Liver (tissue), 9 donors: Measurements from ENCODE around the gene STAT5B. TPM values are rescaled to one million over a fixed set of nuclear protein-coding genes. Genes with fewer than 3 reads are reported as not detected.
"Not testable (repeated sequence)": the region's sequence is repeated elsewhere in the genome, so short reads cannot be mapped to it uniquely, and the experiment has no call there.

Experiments
- DNase-seq: peaks from one replicate; pipeline ENCODE4 v3.0.0-alpha.2; 2017; ENCODE audit warnings: low spot score
- H3K27ac ChIP-seq, 2 donors: one replicate each; pipeline ENCODE4 v1.7.0; 2013; ENCODE audit warnings: inconsistent platforms in 2 of 2, low read length in 2 of 2, control low read depth in 1 of 2, low read depth in 1 of 2, mild to moderate bottlenecking in 1 of 2
- H3K27me3 ChIP-seq, 4 donors: one replicate each; pipeline versions ENCODE4 v1.6.1 to v1.7.0; 2013; ENCODE audit warnings: low read length in 3 of 4, inconsistent platforms in 1 of 4, mild to moderate bottlenecking in 1 of 4, moderate library complexity in 1 of 4; ENCODE audit not compliant: control insufficient read depth in 4 of 4, insufficient read depth in 4 of 4
- H3K36me3 ChIP-seq, 4 donors: one replicate each; pipeline versions ENCODE4 v1.6.1 to v1.7.0; 2013; ENCODE audit warnings: low read length in 3 of 4, mild to moderate bottlenecking in 3 of 4, low read depth in 1 of 4, moderate library complexity in 1 of 4; ENCODE audit not compliant: control insufficient read depth in 4 of 4, insufficient read depth in 3 of 4
- H3K4me1 ChIP-seq, 4 donors: one replicate each; pipeline versions ENCODE4 v1.6.1 to v1.7.0; 2013; ENCODE audit warnings: low read length in 3 of 4, mild to moderate bottlenecking in 3 of 4, moderate library complexity in 1 of 4; ENCODE audit not compliant: control insufficient read depth in 4 of 4, insufficient read depth in 4 of 4
- H3K4me3 ChIP-seq, 3 donors: one replicate each; pipeline versions ENCODE4 v1.6.1 to v1.7.0; 2013; ENCODE audit warnings: low read length in 3 of 3, control low read depth in 1 of 3, low read depth in 1 of 3, mild to moderate bottlenecking in 1 of 3
- H3K9ac ChIP-seq, 2 donors: one replicate each; pipeline ENCODE4 v1.7.0; 2013; ENCODE audit warnings: low read length in 2 of 2, mild to moderate bottlenecking in 2 of 2, moderate library complexity in 2 of 2, control low read depth in 1 of 2, low read depth in 1 of 2
- H3K9me3 ChIP-seq, 4 donors: one replicate each; pipeline versions ENCODE4 v1.6.1 to v1.7.0; 2013; ENCODE audit warnings: low read length in 3 of 4; ENCODE audit not compliant: control insufficient read depth in 4 of 4
- FOXA1 ChIP-seq: IDR thresholded peaks from 2 replicates; pipeline ENCODE4 v1.6.1; 2016; ENCODE audit warnings: antibody characterized with exemption
- FOXA2 ChIP-seq: IDR thresholded peaks from 2 replicates; pipeline ENCODE4 v1.6.1; 2016; ENCODE audit warnings: antibody characterized with exemption
- GABPA ChIP-seq, 2 donors: IDR thresholded peaks in 1 of 2; conservative IDR thresholded peaks in 1 of 2; 2 replicates each; pipeline ENCODE4 v1.6.1; 2016; ENCODE audit warnings: antibody characterized with exemption in 2 of 2, mild to moderate bottlenecking in 1 of 2, moderate library complexity in 1 of 2
- HNF4A ChIP-seq, 2 donors: conservative IDR thresholded peaks; 2 replicates each; pipeline ENCODE4 v1.6.1; 2016; ENCODE audit warnings: antibody characterized with exemption in 2 of 2, mild to moderate bottlenecking in 2 of 2
- JUND ChIP-seq, 2 donors: IDR thresholded peaks; 2 replicates each; pipeline ENCODE4 v1.6.1; 2016; ENCODE audit warnings: antibody characterized with exemption in 2 of 2
- NR2F2 ChIP-seq: IDR thresholded peaks from 2 replicates; pipeline ENCODE4 v1.6.1; 2016; ENCODE audit warnings: antibody characterized with exemption
- RAD21 ChIP-seq, 2 donors: IDR thresholded peaks; 2 replicates each; pipeline ENCODE4 v1.6.1; 2016; ENCODE audit warnings: antibody characterized with exemption in 2 of 2, mild to moderate bottlenecking in 2 of 2
- RXRA ChIP-seq, 2 donors: IDR thresholded peaks; 2 replicates each; pipeline ENCODE4 v1.6.1; 2017 to 2018; ENCODE audit warnings: antibody characterized with exemption in 2 of 2, mild to moderate bottlenecking in 1 of 2
- SP1 ChIP-seq: IDR thresholded peaks from 2 replicates; pipeline ENCODE4 v1.6.1; 2018; ENCODE audit warnings: antibody characterized with exemption, mild to moderate bottlenecking
- WGBS: extraction: QIAGEN DNeasy Blood & Tissue Kit; methylation state at CpG from one replicate; pipeline ENCODE4 v1.1.7; 2013; 5-methylcytosine and 5-hydroxymethylcytosine counted together
- polyA plus RNA-seq, 2 donors: library from polyadenylated mRNA; stranded (reverse) in 1 of 2; unstranded in 1 of 2; fragments of 200-250 nt in 1 of 2; fragments of >200 nt in 1 of 2; fragmentation: Nextera tagmentation in 1 of 2; extraction: Ambion mirVana in 1 of 2; gene quantifications; one replicate each; pipeline versions ENCODE4 v1.2.1 to v1.2.3, GENCODE V29; 2013 to 2015
- total RNA-seq, 2 donors: library from RNA; depleted of rRNA; stranded (reverse); fragments of >200 nt; gene quantifications; one replicate each; pipeline ENCODE4 v1.2.3, GENCODE V29; 2014
- TF ChIP-seq, protein P1 (sequence below): IDR thresholded peaks from 2 replicates; pipeline ENCODE4 v1.6.1; 2016; ENCODE audit warnings: antibody characterized with exemption, mild to moderate bottlenecking
- TF ChIP-seq, protein P2 (sequence below): IDR thresholded peaks from 2 replicates; pipeline ENCODE4 v1.6.1; 2016; ENCODE audit warnings: antibody characterized with exemption
- TF ChIP-seq, protein P3 (sequence below): IDR thresholded peaks from 2 replicates; pipeline ENCODE4 v1.6.1; 2016; ENCODE audit warnings: antibody characterized with exemption
- TF ChIP-seq, protein P4 (sequence below): IDR thresholded peaks from 2 replicates; pipeline ENCODE4 v1.6.1; 2016; ENCODE audit warnings: antibody characterized with exemption
- donor health status: healthy.
- donor health status: healthy.
- donor health status: healthy.
- donor health status: healthy.
- donor health status: healthy.

The STAT5B gene
- total and polyA plus RNA-seq, 4 donors, result 6.7 to 33.9 (median 21.6) TPM

DNA sequence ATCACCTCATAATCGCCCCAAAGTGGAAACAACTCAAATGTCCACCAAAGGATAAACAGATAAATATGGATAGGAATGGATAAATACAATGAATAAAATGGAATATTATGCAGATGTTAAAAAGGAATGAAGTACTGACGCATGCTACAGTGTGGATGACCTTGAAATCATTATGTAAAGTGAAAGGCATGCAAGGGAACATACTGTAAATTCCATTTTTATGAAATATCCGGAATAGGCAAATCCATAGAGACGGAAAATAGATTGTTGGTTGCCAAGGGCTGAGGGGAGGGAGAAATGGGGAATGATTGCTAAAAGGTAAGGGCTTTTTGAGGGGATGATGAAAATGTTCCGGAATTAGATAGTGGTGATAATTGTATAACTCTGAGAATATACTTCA is 36.0 kb downstream of the STAT5B start:
- Histone ChIP-seq H3K27ac (no peak overlapping the region), H3K27me3 (no peaks in the 10 kb centered on the region), H3K36me3 (no peaks in the 10 kb centered on the region), H3K4me3 (no peak overlapping the region), H3K9me3 (no peaks in the 10 kb centered on the region), H3K9ac (no peak overlapping the region), H3K4me1 (peaks cover 0 to 17% (median under 1%) of the 10 kb centered on the region in 4 donors)
- WGBS, result 81% methylated on average over 5 of the region's 5 CpGs
- no peak for DNase-seq
- no peak for TF ChIP-seq HNF4A (conservative IDR thresholded peaks at IDR 0.05)

DNA sequence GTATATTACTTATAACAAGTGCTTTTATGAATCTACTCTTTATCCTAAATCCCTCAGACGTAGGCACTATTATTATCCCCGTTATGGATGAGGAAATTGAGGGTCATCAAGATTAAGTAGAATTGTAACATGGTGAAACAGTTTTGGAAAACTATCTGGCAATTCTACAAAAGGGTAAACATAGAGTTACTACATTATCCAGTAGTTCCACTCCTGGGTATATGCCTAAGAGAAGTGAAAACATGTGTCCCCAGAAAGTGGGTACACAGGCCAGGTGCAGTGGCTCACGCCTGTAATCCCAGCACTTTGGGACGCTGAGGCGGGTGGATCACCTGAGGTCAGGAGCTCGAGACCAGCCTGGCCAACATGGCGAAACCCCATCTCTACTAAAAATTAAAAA is 36.6 kb downstream of the STAT5B start:
- H3K27me3 ChIP-seq, DNase-seq, H3K9ac ChIP-seq, H3K4me3 ChIP-seq, H3K36me3 ChIP-seq, H3K9me3 ChIP-seq: not testable (repeated sequence)
- WGBS, result 53% methylated on average over 7 of the region's 7 CpGs
- peak; percentile 37 for TF ChIP-seq NR2F2
- peak; percentile 40 to 60 for TF ChIP-seq HNF4A (conservative IDR thresholded peaks at IDR 0.05)
- TF ChIP-seq FOXA2, result peak; percentile 81
- TF ChIP-seq, protein P1, sequence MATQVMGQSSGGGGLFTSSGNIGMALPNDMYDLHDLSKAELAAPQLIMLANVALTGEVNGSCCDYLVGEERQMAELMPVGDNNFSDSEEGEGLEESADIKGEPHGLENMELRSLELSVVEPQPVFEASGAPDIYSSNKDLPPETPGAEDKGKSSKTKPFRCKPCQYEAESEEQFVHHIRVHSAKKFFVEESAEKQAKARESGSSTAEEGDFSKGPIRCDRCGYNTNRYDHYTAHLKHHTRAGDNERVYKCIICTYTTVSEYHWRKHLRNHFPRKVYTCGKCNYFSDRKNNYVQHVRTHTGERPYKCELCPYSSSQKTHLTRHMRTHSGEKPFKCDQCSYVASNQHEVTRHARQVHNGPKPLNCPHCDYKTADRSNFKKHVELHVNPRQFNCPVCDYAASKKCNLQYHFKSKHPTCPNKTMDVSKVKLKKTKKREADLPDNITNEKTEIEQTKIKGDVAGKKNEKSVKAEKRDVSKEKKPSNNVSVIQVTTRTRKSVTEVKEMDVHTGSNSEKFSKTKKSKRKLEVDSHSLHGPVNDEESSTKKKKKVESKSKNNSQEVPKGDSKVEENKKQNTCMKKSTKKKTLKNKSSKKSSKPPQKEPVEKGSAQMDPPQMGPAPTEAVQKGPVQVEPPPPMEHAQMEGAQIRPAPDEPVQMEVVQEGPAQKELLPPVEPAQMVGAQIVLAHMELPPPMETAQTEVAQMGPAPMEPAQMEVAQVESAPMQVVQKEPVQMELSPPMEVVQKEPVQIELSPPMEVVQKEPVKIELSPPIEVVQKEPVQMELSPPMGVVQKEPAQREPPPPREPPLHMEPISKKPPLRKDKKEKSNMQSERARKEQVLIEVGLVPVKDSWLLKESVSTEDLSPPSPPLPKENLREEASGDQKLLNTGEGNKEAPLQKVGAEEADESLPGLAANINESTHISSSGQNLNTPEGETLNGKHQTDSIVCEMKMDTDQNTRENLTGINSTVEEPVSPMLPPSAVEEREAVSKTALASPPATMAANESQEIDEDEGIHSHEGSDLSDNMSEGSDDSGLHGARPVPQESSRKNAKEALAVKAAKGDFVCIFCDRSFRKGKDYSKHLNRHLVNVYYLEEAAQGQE, result peak; percentile 16
- TF ChIP-seq GABPA (IDR thresholded peaks at IDR 0.05 in 1 of 2, conservative IDR thresholded peaks at IDR 0.05 in 1 of 2), result peak in 1 of 2 donors; percentile 35
- TF ChIP-seq, protein P2, sequence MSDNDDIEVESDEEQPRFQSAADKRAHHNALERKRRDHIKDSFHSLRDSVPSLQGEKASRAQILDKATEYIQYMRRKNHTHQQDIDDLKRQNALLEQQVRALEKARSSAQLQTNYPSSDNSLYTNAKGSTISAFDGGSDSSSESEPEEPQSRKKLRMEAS, result peak; percentile 74
- TF ChIP-seq JUND (IDR thresholded peaks at IDR 0.05), result peak; percentile 18 to 60
- TF ChIP-seq, protein P3, sequence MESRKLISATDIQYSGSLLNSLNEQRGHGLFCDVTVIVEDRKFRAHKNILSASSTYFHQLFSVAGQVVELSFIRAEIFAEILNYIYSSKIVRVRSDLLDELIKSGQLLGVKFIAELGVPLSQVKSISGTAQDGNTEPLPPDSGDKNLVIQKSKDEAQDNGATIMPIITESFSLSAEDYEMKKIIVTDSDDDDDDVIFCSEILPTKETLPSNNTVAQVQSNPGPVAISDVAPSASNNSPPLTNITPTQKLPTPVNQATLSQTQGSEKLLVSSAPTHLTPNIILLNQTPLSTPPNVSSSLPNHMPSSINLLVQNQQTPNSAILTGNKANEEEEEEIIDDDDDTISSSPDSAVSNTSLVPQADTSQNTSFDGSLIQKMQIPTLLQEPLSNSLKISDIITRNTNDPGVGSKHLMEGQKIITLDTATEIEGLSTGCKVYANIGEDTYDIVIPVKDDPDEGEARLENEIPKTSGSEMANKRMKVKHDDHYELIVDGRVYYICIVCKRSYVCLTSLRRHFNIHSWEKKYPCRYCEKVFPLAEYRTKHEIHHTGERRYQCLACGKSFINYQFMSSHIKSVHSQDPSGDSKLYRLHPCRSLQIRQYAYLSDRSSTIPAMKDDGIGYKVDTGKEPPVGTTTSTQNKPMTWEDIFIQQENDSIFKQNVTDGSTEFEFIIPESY, result peak; percentile 72
- TF ChIP-seq FOXA1, result peak; percentile 79
- TF ChIP-seq, protein P4, sequence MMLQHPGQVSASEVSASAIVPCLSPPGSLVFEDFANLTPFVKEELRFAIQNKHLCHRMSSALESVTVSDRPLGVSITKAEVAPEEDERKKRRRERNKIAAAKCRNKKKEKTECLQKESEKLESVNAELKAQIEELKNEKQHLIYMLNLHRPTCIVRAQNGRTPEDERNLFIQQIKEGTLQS, result peak; percentile 48
- peak; percentile 42 for TF ChIP-seq SP1
- peak in 1 of 2 donors; percentile 23 for TF ChIP-seq RAD21 (IDR thresholded peaks at IDR 0.05)
- peak; percentile 64 to 69 for TF ChIP-seq RXRA (IDR thresholded peaks at IDR 0.05)
- Histone ChIP-seq H3K4me1 (peaks cover 0 to 15% (median 0%) of the 10 kb centered on the region in 4 donors), H3K27ac (peak overlapping the region in 1 of 2 donors; percentile 49)
